Ectodermal cell (in vitro differentiated cells): ENCODE results near the gene PTPN6.

Experiments used
- H3K27ac ChIP-seq: 2 replicates; pipeline ENCODE4 v1.7.0; 2013; ENCODE audit warnings: mild to moderate bottlenecking, low read depth, low read length; ENCODE audit not compliant: insufficient read depth, poor library complexity, severe bottlenecking
- H3K27me3 ChIP-seq: 2 replicates; pipeline ENCODE4 v1.7.0; 2013; ENCODE audit warnings: mild to moderate bottlenecking, low read length; ENCODE audit not compliant: insufficient read depth, control insufficient read depth, poor library complexity, severe bottlenecking
- H3K36me3 ChIP-seq: one replicate; pipeline ENCODE4 v1.7.0; 2013; ENCODE audit warnings: low read length; ENCODE audit not compliant: control insufficient read depth, insufficient read depth
- H3K4me1 ChIP-seq: one replicate; pipeline ENCODE4 v1.7.0; 2013; ENCODE audit warnings: low read length; ENCODE audit not compliant: control insufficient read depth, insufficient read depth
- H3K4me3 ChIP-seq: 2 replicates; pipeline ENCODE4 v1.7.0; 2013; ENCODE audit warnings: low read depth, low read length, control low read depth; ENCODE audit not compliant: insufficient read depth
- H3K9me3 ChIP-seq: 2 replicates; pipeline ENCODE4 v1.7.0; 2013; ENCODE audit warnings: mild to moderate bottlenecking, low read length, moderate library complexity; ENCODE audit not compliant: control insufficient read depth
- WGBS, 2 experiments: methylation state at CpG; one replicate each; pipeline ENCODE4 v1.1.7; 2013; ENCODE audit warnings: missing lambda C conversion rate in 2 of 2; 5-methylcytosine and 5-hydroxymethylcytosine counted together

The PTPN6 gene

DNA sequence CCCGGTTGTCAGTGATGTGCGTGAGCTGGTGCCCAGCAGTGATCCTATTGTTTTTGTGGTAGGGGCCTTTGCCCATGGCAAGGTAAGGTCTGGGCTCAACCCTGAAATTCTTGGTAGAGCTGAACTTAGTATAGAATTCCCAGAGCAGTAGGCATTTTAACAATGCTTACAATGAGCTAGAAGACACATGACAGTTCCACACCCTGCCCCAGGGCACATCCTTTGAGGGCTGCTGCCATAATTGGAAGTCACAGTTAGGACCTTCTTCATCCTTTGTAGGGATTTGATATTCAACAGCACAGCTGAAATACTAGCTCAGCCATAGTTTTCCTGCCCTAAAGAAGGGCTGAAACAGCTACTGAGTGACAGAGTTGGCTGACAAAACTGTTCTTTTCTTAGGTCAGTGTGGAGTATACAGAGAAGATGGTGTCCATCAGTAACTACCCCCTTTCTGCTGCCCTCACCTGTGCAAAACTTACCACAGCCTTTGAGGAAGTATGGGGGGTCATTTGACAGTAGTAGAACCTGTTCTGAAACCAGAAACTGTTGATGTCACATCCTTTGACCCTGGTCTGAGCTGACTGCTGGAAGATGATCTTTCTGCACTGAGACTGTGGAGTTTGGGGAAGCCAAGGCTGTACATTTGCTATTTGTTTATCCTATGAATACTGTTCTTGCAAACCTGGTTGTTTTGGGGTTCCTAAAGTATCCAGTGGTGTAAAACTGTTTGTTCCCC, 24.3 kb downstream of the PTPN6 start:
- H3K27ac ChIP-seq, result no peak overlapping the region
- no peaks in the 10 kb centered on the region for H3K27me3 ChIP-seq
- H3K4me1 ChIP-seq, result no peaks in the 10 kb centered on the region
- H3K4me3 ChIP-seq, result no peak overlapping the region
- H3K9me3 ChIP-seq, result no peaks in the 10 kb centered on the region
- WGBS, 2 experiments, result 97 to 98% methylated on average over 2 of the region's 2 CpGs
- H3K36me3 ChIP-seq, result peaks cover 42% of the 10 kb centered on the region

- peaks cover 42% of the 10 kb centered on the region for H3K36me3 ChIP-seq
- 95% methylated on average over 10 of the region's 10 CpGs for WGBS, 2 experiments
- no peak overlapping the region for H3K4me3 ChIP-seq
- H3K27ac ChIP-seq, result no peak overlapping the region
- H3K9me3 ChIP-seq, result no peaks in the 10 kb centered on the region
- no peaks in the 10 kb centered on the region for H3K4me1 ChIP-seq
- no peaks in the 10 kb centered on the region for H3K27me3 ChIP-seq
Observed at GRCh38 chr12:6977653-6978052, 26.5 kb downstream of the PTPN6 start.

- Histone ChIP-seq H3K4me1 (no peaks in the 10 kb centered on the region), H3K4me3 (no peak overlapping the region), H3K36me3 (peaks cover 42% of the 10 kb centered on the region), H3K9me3 (no peaks in the 10 kb centered on the region), H3K27me3 (no peaks in the 10 kb centered on the region), H3K27ac (no peak overlapping the region)
- 95 to 97% methylated on average over 6 of the region's 6 CpGs for WGBS, 2 experiments
Observed at GRCh38 chr12:6978188-6978587, 27.0 kb downstream of the PTPN6 start.

GRCh38 chr12:6978611-6979011, 27.5 kb downstream of the PTPN6 start:
- peaks cover 42% of the 10 kb centered on the region for H3K36me3 ChIP-seq
- WGBS, 2 experiments, result 94% methylated on average over 3 of the region's 3 CpGs

DNA sequence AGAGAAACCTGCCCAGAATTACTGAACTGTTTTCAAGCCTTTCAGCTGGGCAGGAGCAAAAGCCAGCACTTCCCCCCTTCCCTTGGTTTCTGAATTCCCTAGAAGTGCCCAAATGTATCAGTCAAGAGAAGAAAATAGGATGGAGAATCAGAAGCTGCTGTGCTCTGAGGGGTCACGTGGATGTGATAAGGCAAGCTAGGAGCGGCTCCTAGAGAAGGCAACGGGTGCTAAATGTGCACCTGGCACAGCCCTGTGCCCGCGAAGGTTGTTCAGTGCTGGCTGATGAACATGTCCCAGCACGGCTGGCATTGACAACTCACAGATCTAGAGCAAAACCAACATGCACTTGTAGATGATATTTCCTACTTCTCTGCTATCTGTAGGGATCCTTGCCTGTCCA, 27.9 kb downstream of the PTPN6 start:
- Histone ChIP-seq H3K27me3 (no peaks in the 10 kb centered on the region), H3K9me3 (no peaks in the 10 kb centered on the region), H3K4me1 (no peaks in the 10 kb centered on the region), H3K4me3 (no peak overlapping the region), H3K36me3 (peaks cover 40% of the 10 kb centered on the region), H3K27ac (no peak overlapping the region)
- WGBS, 2 experiments, result 93 to 95% methylated on average over 6 of the region's 6 CpGs

More at GRCh38 chr12:6978611-6979011, 27.5 kb downstream of the PTPN6 start:
- no peaks in the 10 kb centered on the region for H3K9me3 ChIP-seq
- no peak overlapping the region for H3K4me3 ChIP-seq
- no peaks in the 10 kb centered on the region for H3K4me1 ChIP-seq
- H3K27me3 ChIP-seq, result no peaks in the 10 kb centered on the region
- H3K27ac ChIP-seq, result no peak overlapping the region

DNA sequence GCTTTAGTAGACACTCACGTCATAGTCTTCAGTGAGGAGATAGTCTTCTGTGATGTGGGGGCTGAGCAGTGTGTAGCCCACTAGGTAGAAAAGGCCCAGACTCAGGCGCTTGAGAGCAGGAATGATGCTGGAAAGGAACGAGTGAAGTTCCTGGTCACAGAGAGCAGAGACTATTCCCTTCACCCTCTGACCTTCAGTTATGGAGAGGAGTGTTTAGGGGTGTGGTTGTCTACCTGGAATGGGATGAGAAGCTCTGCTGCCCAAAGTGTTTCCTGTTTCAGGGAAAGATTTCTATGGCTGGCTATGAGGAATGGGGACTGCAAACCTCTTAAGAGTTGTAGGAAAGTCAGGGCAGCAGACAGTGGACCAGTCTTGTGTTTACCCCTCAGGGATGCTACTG, 28.3 kb downstream of the PTPN6 start:
- Histone ChIP-seq H3K4me3 (no peak overlapping the region), H3K36me3 (peaks cover 36% of the 10 kb centered on the region), H3K27me3 (no peaks in the 10 kb centered on the region), H3K9me3 (no peaks in the 10 kb centered on the region), H3K4me1 (no peaks in the 10 kb centered on the region), H3K27ac (no peak overlapping the region)
- 93% methylated on average over 3 of the region's 3 CpGs for WGBS, 2 experiments

- WGBS, 2 experiments, result 93 to 95% methylated on average over 4 of the region's 4 CpGs
- H3K27ac ChIP-seq, result no peak overlapping the region
- peaks cover 30% of the 10 kb centered on the region for H3K36me3 ChIP-seq
- H3K4me3 ChIP-seq, result no peak overlapping the region
- no peaks in the 10 kb centered on the region for H3K9me3 ChIP-seq
- no peaks in the 10 kb centered on the region for H3K4me1 ChIP-seq
- no peaks in the 10 kb centered on the region for H3K27me3 ChIP-seq
Observed at GRCh38 chr12:6980075-6980474, 28.9 kb downstream of the PTPN6 start.

GRCh38 chr12:6980740-6981139, 29.6 kb downstream of the PTPN6 start:
- no peak overlapping the region for H3K4me3 ChIP-seq
- H3K27me3 ChIP-seq, result no peaks in the 10 kb centered on the region
- peaks cover 23% of the 10 kb centered on the region for H3K36me3 ChIP-seq
- H3K4me1 ChIP-seq, result no peaks in the 10 kb centered on the region
- no peak overlapping the region for H3K27ac ChIP-seq
- no peaks in the 10 kb centered on the region for H3K9me3 ChIP-seq

GRCh38 chr12:6981152-6982052, 30.2 kb downstream of the PTPN6 start:
- Histone ChIP-seq H3K27me3 (no peaks in the 10 kb centered on the region), H3K9me3 (no peaks in the 10 kb centered on the region), H3K36me3 (peaks cover 17% of the 10 kb centered on the region), H3K27ac (peak overlapping the region; percentile 30), H3K4me3 (no peak overlapping the region), H3K4me1 (no peaks in the 10 kb centered on the region)
- 95% methylated on average over 8 to 10 of the region's 10 CpGs for WGBS, 2 experiments

DNA sequence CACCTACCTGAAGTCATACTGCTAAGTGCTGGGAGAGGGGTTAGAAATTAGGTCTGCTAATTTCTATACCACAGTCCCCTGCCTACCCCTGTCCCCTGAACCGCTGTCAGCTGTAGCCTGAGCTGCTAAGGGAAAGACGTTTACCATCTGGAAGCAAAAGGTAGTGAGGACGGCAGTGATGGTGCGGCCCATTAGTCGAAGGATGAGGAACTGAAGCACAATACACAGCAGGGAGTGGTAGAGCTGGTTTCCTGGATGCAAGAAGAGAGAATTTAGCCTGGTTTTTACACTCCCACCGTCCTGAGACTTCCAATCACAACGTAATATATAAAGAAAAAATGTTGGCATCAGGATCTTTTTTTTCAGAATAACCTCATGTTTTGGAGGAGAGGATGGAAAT, 31.4 kb downstream of the PTPN6 start:
- Histone ChIP-seq H3K4me1 (no peaks in the 10 kb centered on the region), H3K27ac (no peak overlapping the region), H3K4me3 (no peak overlapping the region), H3K9me3 (no peaks in the 10 kb centered on the region), H3K27me3 (no peaks in the 10 kb centered on the region), H3K36me3 (peaks cover 6% of the 10 kb centered on the region)
- 84 to 91% methylated on average over 5 to 7 of the region's 7 CpGs for WGBS, 2 experiments
